Retinal pigment epithelial cell (primary cell): ENCODE measurements around the gene AMBP.

Experiments
- DNase-seq: peaks from one replicate; pipeline ENCODE4 v3.0.0-alpha.2; 2010; ENCODE audit warnings: low read depth
- H3K4me3 ChIP-seq: 2 replicates; pipeline ENCODE4 v1.5.1; 2011; ENCODE audit warnings: mild to moderate bottlenecking, low read length, control low read depth, moderate library complexity
- CTCF ChIP-seq: conservative IDR thresholded peaks from 2 replicates; pipeline ENCODE4 v1.5.1; 2011; ENCODE audit warnings: low read depth, low read length, control low read depth, inconsistent platforms

Gene AMBP

GRCh38 chr9:114069476-114070187, 8.5 kb downstream of the AMBP start:
- DNase-seq, result no peak
- no peak for TF ChIP-seq CTCF
- no peak overlapping the region for H3K4me3 ChIP-seq

- H3K4me3 ChIP-seq, result no peak overlapping the region
- DNase-seq, result no peak
- TF ChIP-seq CTCF, result no peak
Measured at GRCh38 chr9:114065304-114065703, 12.8 kb downstream of the AMBP start.

- DNase-seq, result no peak
- TF ChIP-seq CTCF, result no peak
- H3K4me3 ChIP-seq, result no peak overlapping the region
Measured at GRCh38 chr9:114061830-114062474, 16.1 kb downstream of the AMBP start.

- DNase-seq, result no peak
- no peak for TF ChIP-seq CTCF
- H3K4me3 ChIP-seq, result no peak overlapping the region
Measured at GRCh38 chr9:114061292-114061691, 16.8 kb downstream of the AMBP start.

GRCh38 chr9:114060711-114061110, 17.4 kb downstream of the AMBP start:
- DNase-seq, result no peak
- H3K4me3 ChIP-seq, result no peak overlapping the region
- TF ChIP-seq CTCF, result no peak

- TF ChIP-seq CTCF, result no peak
- no peak overlapping the region for H3K4me3 ChIP-seq
- DNase-seq, result no peak
Measured at GRCh38 chr9:114060070-114060469, 18.0 kb downstream of the AMBP start.
